Testis (tissue), 2 donors: ENCODE results near the gene CFAP57.

ENCODE experiments used
- CTCF ChIP-seq, 3 experiments: fragments of 450-650 bp in 2 of 3; fragments of 200-600 bp in 1 of 3; sonication (generic) in 1 of 3; IDR thresholded peaks; one replicate each; pipeline ENCODE4 v1.5.1; 2016 to 2019; ENCODE audit warnings: antibody characterized with exemption in 3 of 3, mild to moderate bottlenecking in 2 of 3, moderate library complexity in 1 of 3
- POLR2A ChIP-seq: fragments of 450-650 bp; IDR thresholded peaks from one replicate; pipeline ENCODE4 v1.6.1; 2017; ENCODE audit warnings: antibody characterized with exemption, mild to moderate bottlenecking, moderate library complexity

GRCh38 chr1:43267291-43267805 is 95.2 kb downstream of the CFAP57 start:
- TF ChIP-seq CTCF (IDR thresholded peaks at IDR 0.05) (no peak), POLR2A (no peak)
